ENCODE measurements around the gene RALA. TPM values are rescaled to one million over a fixed set of nuclear protein-coding genes. Genes with fewer than 3 reads are reported as not detected.

The RALA gene
- total RNA-seq, 6 experiments from 2014 or later = 7.5 to 13.8 (median 12.4) TPM

GRCh38 chr7:39603924-39604323 is 19.4 kb upstream of the RALA start:
- TF ChIP-seq, protein P1, sequence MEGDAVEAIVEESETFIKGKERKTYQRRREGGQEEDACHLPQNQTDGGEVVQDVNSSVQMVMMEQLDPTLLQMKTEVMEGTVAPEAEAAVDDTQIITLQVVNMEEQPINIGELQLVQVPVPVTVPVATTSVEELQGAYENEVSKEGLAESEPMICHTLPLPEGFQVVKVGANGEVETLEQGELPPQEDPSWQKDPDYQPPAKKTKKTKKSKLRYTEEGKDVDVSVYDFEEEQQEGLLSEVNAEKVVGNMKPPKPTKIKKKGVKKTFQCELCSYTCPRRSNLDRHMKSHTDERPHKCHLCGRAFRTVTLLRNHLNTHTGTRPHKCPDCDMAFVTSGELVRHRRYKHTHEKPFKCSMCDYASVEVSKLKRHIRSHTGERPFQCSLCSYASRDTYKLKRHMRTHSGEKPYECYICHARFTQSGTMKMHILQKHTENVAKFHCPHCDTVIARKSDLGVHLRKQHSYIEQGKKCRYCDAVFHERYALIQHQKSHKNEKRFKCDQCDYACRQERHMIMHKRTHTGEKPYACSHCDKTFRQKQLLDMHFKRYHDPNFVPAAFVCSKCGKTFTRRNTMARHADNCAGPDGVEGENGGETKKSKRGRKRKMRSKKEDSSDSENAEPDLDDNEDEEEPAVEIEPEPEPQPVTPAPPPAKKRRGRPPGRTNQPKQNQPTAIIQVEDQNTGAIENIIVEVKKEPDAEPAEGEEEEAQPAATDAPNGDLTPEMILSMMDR (IDR thresholded peaks at IDR 0.05) = no peak
- ATAC-seq = peak in 3 of 4 donors; percentile 44 to 79 (median 46)
- intact Hi-C loops (cut with DNase I) = no loop called here
- H3K4me1 ChIP-seq = no peaks in the 10 kb centered on the region
- no peaks in the 10 kb centered on the region for H3K9me3 ChIP-seq
- DNase-seq = no peak
- H3K4me3 ChIP-seq = no peak overlapping the region
- no peaks in the 10 kb centered on the region for H3K36me3 ChIP-seq
- no peaks in the 10 kb centered on the region for H3K27me3 ChIP-seq
- no peak overlapping the region for H3K27ac ChIP-seq

DNA sequence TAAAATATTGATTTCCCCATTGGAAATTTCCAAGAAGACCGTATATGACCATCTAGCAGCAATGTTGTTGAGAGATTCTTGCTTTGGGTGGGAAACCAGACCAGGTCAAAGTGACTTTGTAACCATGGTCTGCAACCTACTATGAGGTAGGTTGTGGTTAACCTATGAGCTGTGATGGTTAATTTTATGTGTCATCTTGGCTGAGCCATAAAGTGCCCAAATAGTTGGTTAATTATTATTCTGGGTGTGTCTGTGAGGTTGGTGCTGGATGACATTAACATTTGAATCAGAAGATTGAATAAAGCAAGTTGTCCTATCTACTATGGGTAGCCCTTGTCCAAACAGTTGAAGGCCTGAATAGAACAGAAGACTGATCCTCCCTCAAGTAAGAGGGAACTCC is 18.3 kb upstream of the RALA start:
- H3K4me1 ChIP-seq = no peaks in the 10 kb centered on the region
- no peaks in the 10 kb centered on the region for H3K36me3 ChIP-seq
- ATAC-seq (peak in 1 of 4 donors; percentile 40), DNase-seq (no peak)
- TF ChIP-seq, protein P1 (IDR thresholded peaks at IDR 0.05) = no peak
- no peak for TF ChIP-seq POLR2A (IDR thresholded peaks at IDR 0.05)
- no peak overlapping the region for H3K4me3 ChIP-seq
- no peaks in the 10 kb centered on the region for H3K9me3 ChIP-seq
- H3K27ac ChIP-seq = no peak overlapping the region
- 78% methylated on average over 1 of the region's 1 CpG for WGBS (ENCODE audit: insufficient coverage, low coverage, low lambda C conversion rate, missing lambda C conversion rate)
- intact Hi-C loops (cut with DNase I) = no loop called here
- H3K27me3 ChIP-seq = no peaks in the 10 kb centered on the region

GRCh38 chr7:39606352-39606751 is 17.0 kb upstream of the RALA start:
- 79% methylated on average over 2 of the region's 2 CpGs for WGBS (ENCODE audit: insufficient coverage, low coverage, low lambda C conversion rate, missing lambda C conversion rate)
- ATAC-seq = no peak
- TF ChIP-seq, protein P1 (IDR thresholded peaks at IDR 0.05) = no peak
- TF ChIP-seq POLR2A (IDR thresholded peaks at IDR 0.05) = no peak

DNA sequence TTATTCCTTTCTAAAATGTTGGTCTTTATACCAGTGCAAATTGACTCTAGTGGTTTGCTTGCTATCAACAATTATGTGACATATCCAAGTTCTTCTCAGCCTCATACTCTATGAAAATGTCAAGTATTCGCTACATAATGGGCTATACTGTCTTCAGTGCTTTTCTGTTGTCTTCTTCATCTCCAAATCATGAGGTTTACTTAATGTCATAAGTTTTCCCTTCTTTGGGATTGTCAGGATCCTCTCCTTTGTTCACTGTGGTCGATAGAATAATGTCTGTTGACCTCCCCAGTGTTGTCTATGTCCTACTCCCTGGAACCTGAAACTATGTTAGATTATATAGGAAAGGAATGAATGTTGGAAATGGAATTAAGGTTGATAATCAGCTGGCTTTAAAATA is 16.4 kb upstream of the RALA start:
- no peak for DNase-seq
- TF ChIP-seq, protein P1 (IDR thresholded peaks at IDR 0.05) = no peak
- TF ChIP-seq POLR2A (IDR thresholded peaks at IDR 0.05) = no peak
- no peaks in the 10 kb centered on the region for H3K4me1 ChIP-seq
- H3K4me3 ChIP-seq = no peak overlapping the region
- H3K27ac ChIP-seq = no peak overlapping the region
- no peaks in the 10 kb centered on the region for H3K27me3 ChIP-seq
- WGBS (ENCODE audit: insufficient coverage, low coverage, low lambda C conversion rate, missing lambda C conversion rate) = 74% methylated on average over 2 of the region's 2 CpGs
- ATAC-seq = no peak
- no peaks in the 10 kb centered on the region for H3K36me3 ChIP-seq
- intact Hi-C loops (cut with DNase I) = no loop called here
- no peaks in the 10 kb centered on the region for H3K9me3 ChIP-seq

More at GRCh38 chr7:39606352-39606751, 17.0 kb upstream of the RALA start:
- no peaks in the 10 kb centered on the region for H3K4me1 ChIP-seq
- no peak for DNase-seq
- H3K36me3 ChIP-seq = no peaks in the 10 kb centered on the region
- H3K9me3 ChIP-seq = no peaks in the 10 kb centered on the region
- H3K27me3 ChIP-seq = no peaks in the 10 kb centered on the region
- intact Hi-C loops (cut with DNase I) = no loop called here
- no peak overlapping the region for H3K4me3 ChIP-seq
- no peak overlapping the region for H3K27ac ChIP-seq

- intact Hi-C loops (cut with DNase I) = no loop called here
- no peak overlapping the region for H3K27ac ChIP-seq
- no peak for DNase-seq
- no peak for ATAC-seq
- no peaks in the 10 kb centered on the region for H3K9me3 ChIP-seq
- H3K36me3 ChIP-seq = no peaks in the 10 kb centered on the region
- no peaks in the 10 kb centered on the region for H3K4me1 ChIP-seq
- no peak for TF ChIP-seq POLR2A (IDR thresholded peaks at IDR 0.05)
- TF ChIP-seq, protein P1 (IDR thresholded peaks at IDR 0.05) = no peak
- no peak overlapping the region for H3K4me3 ChIP-seq
- no peaks in the 10 kb centered on the region for H3K27me3 ChIP-seq
- 46% methylated on average over 2 of the region's 2 CpGs for WGBS (ENCODE audit: insufficient coverage, low coverage, low lambda C conversion rate, missing lambda C conversion rate)
Observed at GRCh38 chr7:39607865-39608264, 15.5 kb upstream of the RALA start.
